Activated B cell treated with CpG ODN at 0.5 μM for 24 hours (primary cell): ENCODE measurements around the gene GRB7. TPM values are rescaled to one million over a fixed set of nuclear protein-coding genes. Genes with fewer than 3 reads are reported as not detected.

Experiments
- ATAC-seq: fragments of 200-7000 bp; cut with Tn5 transposase; one replicate; pipeline ENCODE4 v1.10.0; 2021; ENCODE audit warnings: low read depth, mild to moderate bottlenecking, moderate library complexity
- CTCF ChIA-PET: fragments of 350-600 bp; sonication (Branson Sonifier 250); formaldehyde crosslinking; loops from one replicate; lab custom pipeline; 2021; ENCODE audit warnings: antibody characterized with exemption; lab: Charles Lee
- POLR2A ChIA-PET: fragments of 350-600 bp; sonication (Branson Sonifier 250); formaldehyde crosslinking; loops from one replicate; lab custom pipeline; 2021; ENCODE audit warnings: antibody characterized with exemption; lab: Charles Lee
- DNase-seq: peaks from one replicate; pipeline ENCODE4 v3.0.0; 2022
- H3K27ac Mint-ChIP-seq: one replicate; pipeline ENCODE4 v1.8.0; 2020; ENCODE audit warnings: mixed read lengths
- H3K27me3 Mint-ChIP-seq: one replicate; pipeline ENCODE4 v1.8.0; 2021; ENCODE audit warnings: mixed read lengths
- H3K36me3 Mint-ChIP-seq: one replicate; pipeline ENCODE4 v1.8.0; 2021; ENCODE audit warnings: low read depth, mixed read lengths
- H3K4me1 Mint-ChIP-seq: one replicate; pipeline ENCODE4 v1.8.0; 2021; ENCODE audit warnings: mixed read lengths
- H3K4me3 Mint-ChIP-seq: one replicate; pipeline ENCODE4 v1.8.0; 2020; ENCODE audit warnings: mild to moderate bottlenecking, mixed read lengths
- H3K9me3 Mint-ChIP-seq: one replicate; pipeline ENCODE4 v1.8.0; 2020; ENCODE audit warnings: mixed read lengths
- intact Hi-C: fragments of 100-400 bp; cut with micrococcal nuclease; formaldehyde crosslinking; loops from one replicate; pipeline ENCODE4 v1.15.1; 2024
- total RNA-seq: library from RNA; stranded (reverse); gene quantifications from 2 replicates; pipeline ENCODE4 v1.2.3, GENCODE V29; 2022
- TF ChIP-seq, protein P1 (sequence below): fragments of 200-600 bp; IDR thresholded peaks from one replicate; pipeline ENCODE4 v1.8.0; 2022; ENCODE audit warnings: antibody characterized with exemption, mild to moderate bottlenecking

GRB7 gene
- 0.44 TPM in 1 of 2 replicates, not detected in the other for total RNA-seq

DNA sequence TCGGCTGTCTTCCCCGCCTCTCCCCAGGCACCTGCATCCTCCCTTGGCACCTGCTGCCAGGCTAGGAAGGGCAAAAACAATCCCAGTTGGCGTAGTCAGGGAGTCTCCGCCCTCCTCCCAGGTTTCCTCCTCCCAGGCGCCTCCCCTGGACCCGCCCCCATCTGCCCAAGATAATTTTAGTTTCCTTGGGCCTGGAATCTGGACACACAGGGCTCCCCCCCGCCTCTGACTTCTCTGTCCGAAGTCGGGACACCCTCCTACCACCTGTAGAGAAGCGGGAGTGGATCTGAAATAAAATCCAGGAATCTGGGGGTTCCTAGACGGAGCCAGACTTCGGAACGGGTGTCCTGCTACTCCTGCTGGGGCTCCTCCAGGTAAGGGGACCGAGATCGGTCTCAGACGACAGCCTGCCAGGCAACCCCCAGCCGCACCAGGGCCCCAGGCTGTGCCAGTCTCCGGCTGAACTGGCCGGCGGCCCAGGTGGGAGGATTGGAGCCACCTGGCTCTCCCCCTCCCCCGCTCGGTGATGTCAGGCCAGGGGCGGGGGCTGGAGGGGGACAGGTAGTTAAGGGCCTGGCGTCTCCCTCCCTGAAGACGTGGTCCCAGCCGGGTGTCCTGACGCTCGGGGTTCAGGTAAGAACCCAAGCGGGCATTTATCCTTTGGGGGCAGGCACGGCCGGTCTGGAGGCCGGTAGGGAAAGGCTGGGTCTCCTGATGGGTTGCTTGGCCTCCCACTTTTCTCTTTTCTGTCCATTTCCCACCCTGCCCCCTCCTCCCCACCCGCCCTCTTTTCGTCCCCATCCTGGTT is at the start of gene GRB7:
TSS of gene GRB7 (plus strand) at position 179 of the 808 bp plus-strand sequence. CDS start 4,364 bp downstream, outside the sequence.
- Mint-ChIP-seq H3K4me3 (peak within 1 kb of the TSS; percentile 81), H3K27me3 (peaks cover 25% of the 10 kb centered on the region), H3K36me3 (no peaks in the 10 kb centered on the region), H3K27ac (no peak within 1 kb of the TSS), H3K4me1 (peaks cover 26% of the 10 kb centered on the region), H3K9me3 (no peaks in the 10 kb centered on the region)
- ChIA-PET POLR2A (interaction anchor here (0.6 kb wide), 1 partner anchor 212 kb away, joined by 4 read pairs; no protein-coding TSS in a partner anchor), CTCF (no interaction called here)
- ATAC-seq: peak; percentile 32
- TF ChIP-seq, protein P1, sequence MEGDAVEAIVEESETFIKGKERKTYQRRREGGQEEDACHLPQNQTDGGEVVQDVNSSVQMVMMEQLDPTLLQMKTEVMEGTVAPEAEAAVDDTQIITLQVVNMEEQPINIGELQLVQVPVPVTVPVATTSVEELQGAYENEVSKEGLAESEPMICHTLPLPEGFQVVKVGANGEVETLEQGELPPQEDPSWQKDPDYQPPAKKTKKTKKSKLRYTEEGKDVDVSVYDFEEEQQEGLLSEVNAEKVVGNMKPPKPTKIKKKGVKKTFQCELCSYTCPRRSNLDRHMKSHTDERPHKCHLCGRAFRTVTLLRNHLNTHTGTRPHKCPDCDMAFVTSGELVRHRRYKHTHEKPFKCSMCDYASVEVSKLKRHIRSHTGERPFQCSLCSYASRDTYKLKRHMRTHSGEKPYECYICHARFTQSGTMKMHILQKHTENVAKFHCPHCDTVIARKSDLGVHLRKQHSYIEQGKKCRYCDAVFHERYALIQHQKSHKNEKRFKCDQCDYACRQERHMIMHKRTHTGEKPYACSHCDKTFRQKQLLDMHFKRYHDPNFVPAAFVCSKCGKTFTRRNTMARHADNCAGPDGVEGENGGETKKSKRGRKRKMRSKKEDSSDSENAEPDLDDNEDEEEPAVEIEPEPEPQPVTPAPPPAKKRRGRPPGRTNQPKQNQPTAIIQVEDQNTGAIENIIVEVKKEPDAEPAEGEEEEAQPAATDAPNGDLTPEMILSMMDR: no peak
- DNase-seq: no peak
- intact Hi-C loops: loop anchor here (2.0 kb wide), 1 partner anchor 15 kb away; no protein-coding TSS in a partner anchor

DNA sequence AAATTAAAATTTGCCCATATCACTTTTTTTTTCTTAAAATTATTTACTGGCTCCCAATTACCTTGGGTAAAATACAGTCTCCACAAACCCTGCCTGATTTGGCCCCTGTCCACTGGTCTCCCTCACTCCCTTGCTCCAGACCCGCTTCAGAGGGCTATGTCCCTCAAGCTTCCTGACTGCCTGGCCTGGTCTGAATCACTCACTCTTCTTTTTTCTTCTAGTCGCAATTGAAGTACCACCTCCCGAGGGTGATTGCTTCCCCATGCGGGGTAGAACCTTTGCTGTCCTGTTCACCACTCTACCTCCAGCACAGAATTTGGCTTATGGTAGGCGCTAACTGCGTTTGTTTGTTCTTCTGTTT is 49.3 kb upstream of the GRB7 start:
- no peaks in the 10 kb centered on the region for H3K27me3 Mint-ChIP-seq
- H3K9me3 Mint-ChIP-seq: no peaks in the 10 kb centered on the region
- H3K36me3 Mint-ChIP-seq: peaks cover 22% of the 10 kb centered on the region
- DNase-seq (no peak), ATAC-seq (no peak)
- peak overlapping the region; percentile 97 for H3K27ac Mint-ChIP-seq
- ChIA-PET POLR2A (interaction anchor here (0.7 to 2.9 kb wide), 17 partner anchors 9 to 292 kb away, joined by 3 to 25 read pairs (median 6); partner anchors contain the start of genes IKZF3, MIEN1, PNMT and PSMD3), CTCF (interaction anchor here (1.0 to 2.1 kb wide), 5 partner anchors 13 to 89 kb away, joined by 3 to 6 read pairs (median 4); partner anchors contain the start of genes MIEN1 and PNMT)
- peaks cover 18% of the 10 kb centered on the region for H3K4me1 Mint-ChIP-seq
- TF ChIP-seq, protein P1: no peak
- H3K4me3 Mint-ChIP-seq: peak overlapping the region; percentile 99
- intact Hi-C loops: loop anchor here (5.0 kb wide), 2 partner anchors 174 to 264 kb away; partner anchors contain the start of gene IKZF3

DNA sequence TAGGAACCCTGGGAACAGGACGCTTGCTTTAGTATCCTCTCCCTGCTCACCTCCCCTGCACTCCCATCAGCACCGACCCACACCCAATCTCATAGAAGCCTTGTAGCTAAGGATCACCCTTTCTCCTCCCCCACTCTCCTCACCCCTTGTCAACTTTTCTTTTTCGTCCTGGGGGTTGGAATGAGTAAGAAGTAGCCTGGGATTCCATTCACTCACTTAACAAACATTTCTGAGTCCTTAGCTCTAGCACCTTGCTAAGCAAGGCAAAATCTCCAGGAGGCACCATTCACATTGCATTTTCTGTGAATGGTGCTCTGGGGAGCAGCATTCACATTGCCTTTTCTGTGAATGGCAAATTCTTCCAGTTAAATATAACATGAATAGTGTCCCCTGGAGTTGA is 48.8 kb upstream of the GRB7 start:
- peaks cover 18% of the 10 kb centered on the region for H3K4me1 Mint-ChIP-seq
- DNase-seq: no peak
- H3K36me3 Mint-ChIP-seq: peaks cover 21% of the 10 kb centered on the region
- ATAC-seq: no peak
- no peaks in the 10 kb centered on the region for H3K27me3 Mint-ChIP-seq
- peak overlapping the region; percentile 99 for H3K4me3 Mint-ChIP-seq
- H3K27ac Mint-ChIP-seq: peak overlapping the region; percentile 97
- no peaks in the 10 kb centered on the region for H3K9me3 Mint-ChIP-seq
- ChIA-PET CTCF (interaction anchor here (1.2 to 2.1 kb wide), 2 partner anchors 14 to 41 kb away, joined by 4 to 6 read pairs; partner anchors contain the start of gene MIEN1), POLR2A (interaction anchor here (0.7 to 2.9 kb wide), 5 partner anchors 9 to 143 kb away, joined by 4 to 25 read pairs (median 22); partner anchors contain the start of genes MIEN1 and STARD3)
- intact Hi-C loops: loop anchor here (5.0 kb wide), 2 partner anchors 173 to 263 kb away; partner anchors contain the start of gene IKZF3
- TF ChIP-seq, protein P1: no peak

DNA sequence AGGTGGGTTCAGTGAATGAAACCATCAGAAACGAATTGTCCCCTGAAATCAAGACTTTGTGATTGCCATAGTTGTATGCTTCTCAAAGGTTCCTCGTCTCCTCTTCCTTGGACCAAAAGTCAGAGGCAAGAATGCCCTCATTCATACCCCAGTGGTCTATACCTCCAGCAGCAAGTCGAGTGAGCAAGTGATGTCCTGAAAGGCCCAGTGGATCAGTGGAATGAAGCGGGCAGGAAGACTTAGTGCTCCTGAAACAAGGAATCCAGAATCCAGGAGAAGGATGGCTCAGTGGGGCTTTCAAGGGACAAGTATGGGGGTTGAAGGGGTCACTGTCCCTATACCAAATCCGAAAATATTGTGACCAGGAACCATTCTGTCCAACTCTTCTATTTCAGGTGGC is 43.1 kb upstream of the GRB7 start:
- H3K36me3 Mint-ChIP-seq: peaks cover 2% of the 10 kb centered on the region
- H3K4me1 Mint-ChIP-seq: peaks cover 1% of the 10 kb centered on the region
- no peaks in the 10 kb centered on the region for H3K9me3 Mint-ChIP-seq
- DNase-seq: no peak
- ATAC-seq: no peak
- H3K27me3 Mint-ChIP-seq: peaks cover 11% of the 10 kb centered on the region
- H3K4me3 Mint-ChIP-seq: no peak overlapping the region
- ChIA-PET POLR2A (no interaction called here), CTCF (no interaction called here)
- intact Hi-C loops: no loop called here
- TF ChIP-seq, protein P1: no peak
- no peak overlapping the region for H3K27ac Mint-ChIP-seq

DNA sequence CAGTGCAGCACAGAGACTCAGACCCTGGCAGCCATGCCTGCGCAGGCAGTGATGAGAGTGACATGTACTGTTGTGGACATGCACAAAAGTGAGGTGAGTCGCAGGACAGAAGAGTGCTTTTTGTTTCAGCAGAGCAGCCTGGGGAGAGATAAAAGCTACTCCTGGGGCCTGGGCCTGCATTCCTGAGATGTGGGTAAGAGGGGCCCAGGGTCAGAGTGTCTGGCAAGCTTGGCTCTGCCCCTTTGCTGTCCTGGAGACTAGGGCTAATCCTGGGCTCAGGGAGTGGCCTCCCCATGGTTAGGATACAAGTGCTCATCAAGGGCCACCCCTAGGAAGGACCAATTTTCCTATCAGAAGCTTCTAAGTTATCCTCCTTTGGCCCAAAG is 42.7 kb upstream of the GRB7 start:
- Mint-ChIP-seq H3K27ac (no peak overlapping the region), H3K9me3 (no peaks in the 10 kb centered on the region), H3K4me3 (no peak overlapping the region), H3K36me3 (peaks cover 2% of the 10 kb centered on the region), H3K4me1 (peaks cover 4% of the 10 kb centered on the region), H3K27me3 (peaks cover 14% of the 10 kb centered on the region)
- no peak for DNase-seq
- ChIA-PET POLR2A (no interaction called here), CTCF (no interaction called here)
- intact Hi-C loops: no loop called here
- ATAC-seq: no peak
- TF ChIP-seq, protein P1: no peak
